Activated CD4-positive, alpha-beta T cell treated with anti-CD3 and anti-CD28 coated beads, Interleukin-2, amount 50 U/mL, for 4 hours (primary cell): Measurements from ENCODE around the gene NSRP1.
"Not testable (repeated sequence)": the region's sequence is repeated elsewhere in the genome, so short reads cannot be mapped to it uniquely, and the experiment has no call there.

Experiments used
- DNase-seq, 2 experiments: peaks; one replicate each; pipeline ENCODE4 v3.0.0-alpha.2; 2020

NSRP1 gene

GRCh38 chr17:30188211-30188939 is 71.8 kb downstream of the NSRP1 start:
- no peak for DNase-seq

- DNase-seq, result no peak
These were observed 74.5 kb downstream of the NSRP1 start for GRCh38 chr17:30191072-30191471.

- DNase-seq, result no peak
These were observed 79.9 kb downstream of the NSRP1 start for GRCh38 chr17:30196504-30196903.

- no peak for DNase-seq
These were observed 80.8 kb downstream of the NSRP1 start for GRCh38 chr17:30197416-30197815.

- no peak for DNase-seq
These were observed 83.0 kb downstream of the NSRP1 start for GRCh38 chr17:30199600-30199999.

- DNase-seq, result no peak
These were observed 83.5 kb downstream of the NSRP1 start for GRCh38 chr17:30200106-30200505.

GRCh38 chr17:30200656-30201055 is 84.0 kb downstream of the NSRP1 start:
- DNase-seq, result not testable (repeated sequence)

GRCh38 chr17:30203471-30203981 is 86.9 kb downstream of the NSRP1 start:
- no peak for DNase-seq

GRCh38 chr17:30207655-30208054 is 91.0 kb downstream of the NSRP1 start:
- DNase-seq, result no peak

- no peak for DNase-seq
These were observed 91.6 kb downstream of the NSRP1 start for GRCh38 chr17:30208214-30208613.

GRCh38 chr17:30209930-30210329 is 93.3 kb downstream of the NSRP1 start:
- DNase-seq, result no peak

GRCh38 chr17:30210366-30210765 is 93.8 kb downstream of the NSRP1 start:
- no peak for DNase-seq

- DNase-seq, result no peak
These were observed 94.3 kb downstream of the NSRP1 start for GRCh38 chr17:30210901-30211300.

- DNase-seq, result no peak
These were observed 94.8 kb downstream of the NSRP1 start for GRCh38 chr17:30211371-30211770.

GRCh38 chr17:30212750-30213149 is 96.1 kb downstream of the NSRP1 start:
- no peak for DNase-seq

- DNase-seq, result no peak
These were observed 100.4 kb downstream of the NSRP1 start for GRCh38 chr17:30217054-30217453.

GRCh38 chr17:30217746-30218245 is 101.2 kb downstream of the NSRP1 start:
- DNase-seq, result no peak

- no peak for DNase-seq
These were observed 102.2 kb downstream of the NSRP1 start for GRCh38 chr17:30218799-30219198.

- no peak for DNase-seq
These were observed 102.7 kb downstream of the NSRP1 start for GRCh38 chr17:30219315-30219714.

- no peak for DNase-seq
These were observed 103.2 kb downstream of the NSRP1 start for GRCh38 chr17:30219833-30220232.

GRCh38 chr17:30220414-30220813 is 103.8 kb downstream of the NSRP1 start:
- no peak for DNase-seq

GRCh38 chr17:30221346-30221745 is 104.7 kb downstream of the NSRP1 start:
- no peak for DNase-seq

- DNase-seq, result no peak
These were observed 105.6 kb downstream of the NSRP1 start for GRCh38 chr17:30222251-30222650.

- no peak for DNase-seq
These were observed 106.1 kb downstream of the NSRP1 start for GRCh38 chr17:30222721-30223175.
